ENCODE data around the gene TRIM31. TPM values are rescaled to one million over a fixed set of nuclear protein-coding genes. Genes with fewer than 3 reads are reported as not detected.

TRIM31 gene
- under 1 TPM in 2 of 12 donors, not detected in 10; 0.23 to 0.48 TPM for polyA plus RNA-seq (ENCODE audit: insufficient read length in 12 of 12)
- long read RNA-seq, donor 1, partial matches to known transcripts = 0 of 1 reads
- long read RNA-seq, donor 1, other reads (novel, unspliced or antisense) = 0 of 1 reads
- long read RNA-seq, donor 2 = 0 reads
- long read RNA-seq, donor 3 = 0 reads
- long read RNA-seq, donor 4 = 0 reads
- long read RNA-seq, donor 5 = 0 reads
- long read RNA-seq, donor 6 = 0 reads
- long read RNA-seq, donor 7 = 0 reads
- long read RNA-seq, donor 8 = 0 reads
- long read RNA-seq, donor 9 = 0 reads
- long read RNA-seq, donor 10 = 0 reads
- long read RNA-seq, donor 11 = 0 reads

GRCh38 chr6:30113003-30113759 lies at the start of gene TRIM31:
Gene TRIM31, minus strand, starts transcription at chr6:30113090. Its CDS starts 285 bp downstream, at chr6:30112805.
- no peak for DNase-seq

GRCh38 chr6:30162265-30163089 lies 49.6 kb upstream of the TRIM31 start:
- DNase-seq = no peak

- DNase-seq = no peak
Measured at GRCh38 chr6:30160785-30161531, 48.1 kb upstream of the TRIM31 start, which contains the start of gene TRIM10. Gene TRIM10, minus strand, starts transcription at chr6:30161211. Its CDS starts 353 bp downstream, at chr6:30160858.

- DNase-seq = no peak
Measured at GRCh38 chr6:30160008-30160784, 47.3 kb upstream of the TRIM31 start.

- DNase-seq = no peak
Measured at GRCh38 chr6:30158475-30159040, 45.7 kb upstream of the TRIM31 start.

- no peak for DNase-seq
Measured at GRCh38 chr6:30157999-30158398, 45.1 kb upstream of the TRIM31 start.

GRCh38 chr6:30157581-30157980 lies 44.7 kb upstream of the TRIM31 start:
- DNase-seq = no peak

- no peak for DNase-seq
Measured at GRCh38 chr6:30156774-30157173, 43.9 kb upstream of the TRIM31 start.

GRCh38 chr6:30156262-30156599 lies 43.3 kb upstream of the TRIM31 start:
- peak; percentile 10 for DNase-seq

- DNase-seq = no peak
Measured at GRCh38 chr6:30155520-30156261, 42.8 kb upstream of the TRIM31 start.

GRCh38 chr6:30154709-30155519 lies 42.0 kb upstream of the TRIM31 start:
- no peak for DNase-seq

GRCh38 chr6:30154061-30154460 lies 41.2 kb upstream of the TRIM31 start:
- no peak for DNase-seq

- no peak for DNase-seq
Measured at GRCh38 chr6:30152910-30153610, 40.2 kb upstream of the TRIM31 start.

GRCh38 chr6:30152016-30152673 lies 39.3 kb upstream of the TRIM31 start:
- DNase-seq = no peak

- DNase-seq = no peak
Measured at GRCh38 chr6:30151580-30151979, 38.7 kb upstream of the TRIM31 start.

- no peak for DNase-seq
Measured at GRCh38 chr6:30150671-30151395, 37.9 kb upstream of the TRIM31 start.

Data from muscle of arm (tissue), 14 donors.